ENCODE measurements around the gene CUL7.

- TF ChIP-seq CTCF (IDR thresholded peaks at IDR 0.05) (no peak), POLR2A (IDR thresholded peaks at IDR 0.05) (no peak), EP300 (IDR thresholded peaks at IDR 0.05) (no peak)
Observed at GRCh38 chr6:43016176-43016942, 37.3 kb downstream of the CUL7 start.
